ENCODE results near the gene DSCAM.
"Not testable (repeated sequence)": the region's sequence is repeated elsewhere in the genome, so short reads cannot be mapped to it uniquely, and the experiment has no call there.

Gene DSCAM

DNA sequence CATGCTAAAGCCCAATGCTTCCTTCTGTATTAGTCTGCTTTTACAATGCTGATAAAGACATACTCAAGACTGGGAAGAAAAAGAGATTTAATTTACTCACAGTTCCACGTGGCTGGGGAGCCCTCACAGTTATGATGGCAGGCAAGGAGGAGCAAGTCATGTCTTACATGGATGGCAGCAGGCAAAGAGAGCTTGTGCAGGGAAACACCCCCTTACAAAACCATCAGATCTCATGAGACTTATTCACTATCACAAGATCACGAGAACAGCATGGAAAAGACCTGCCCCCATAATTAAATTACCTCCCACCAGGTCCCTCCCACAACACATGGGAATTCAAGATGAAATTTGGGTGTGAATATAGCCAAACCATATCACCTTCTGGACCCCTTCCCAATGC lies 407.4 kb downstream of the DSCAM start:
- H3K4me3 ChIP-seq (ENCODE audit: insufficient read depth, low read depth, low read length, poor library complexity, severe bottlenecking); H3K4me1 ChIP-seq (ENCODE audit: control insufficient read depth, insufficient read depth, low read length, poor library complexity, severe bottlenecking); H3K36me3 ChIP-seq (ENCODE audit: control insufficient read depth, insufficient read depth, low read length); H3K9me3 ChIP-seq (ENCODE audit: control insufficient read depth, low read length); H3K27ac ChIP-seq (ENCODE audit: insufficient read depth, low read length, poor library complexity, severe bottlenecking); DNase-seq; H3K27me3 ChIP-seq (replicated peaks; ENCODE audit: control insufficient read depth, insufficient read depth, low read length, poor library complexity, severe bottlenecking): not testable (repeated sequence)

DNA sequence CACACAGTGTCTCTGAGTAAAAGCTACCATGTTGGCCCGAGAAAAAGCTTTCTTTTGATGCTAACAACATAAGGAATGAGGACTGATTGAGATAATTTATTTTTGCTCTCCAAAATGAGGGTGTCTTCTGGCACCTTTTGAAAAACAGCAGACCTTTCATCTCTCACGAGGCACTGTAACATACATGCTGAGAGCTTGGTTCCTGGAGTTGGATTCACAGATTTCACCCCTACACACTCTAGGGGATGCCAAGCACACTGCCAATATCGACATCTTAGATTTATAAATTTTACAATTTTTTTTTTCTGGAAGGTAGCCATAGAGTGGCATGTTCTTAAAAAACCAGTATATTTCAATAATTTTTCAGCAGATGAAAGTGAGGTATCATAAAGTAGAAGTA lies 408.3 kb downstream of the DSCAM start:
- H3K4me3 ChIP-seq (ENCODE audit: insufficient read depth, low read depth, low read length, poor library complexity, severe bottlenecking), result no peak overlapping the region
- no peaks in the 10 kb centered on the region for H3K9me3 ChIP-seq (ENCODE audit: control insufficient read depth, low read length)
- DNase-seq, result no peak
- H3K27me3 ChIP-seq (replicated peaks; ENCODE audit: control insufficient read depth, insufficient read depth, low read length, poor library complexity, severe bottlenecking), result no peaks in the 10 kb centered on the region
- no peaks in the 10 kb centered on the region for H3K4me1 ChIP-seq (ENCODE audit: control insufficient read depth, insufficient read depth, low read length, poor library complexity, severe bottlenecking)
- no peak overlapping the region for H3K27ac ChIP-seq (ENCODE audit: insufficient read depth, low read length, poor library complexity, severe bottlenecking)
- H3K36me3 ChIP-seq (ENCODE audit: control insufficient read depth, insufficient read depth, low read length), result no peaks in the 10 kb centered on the region

DNA sequence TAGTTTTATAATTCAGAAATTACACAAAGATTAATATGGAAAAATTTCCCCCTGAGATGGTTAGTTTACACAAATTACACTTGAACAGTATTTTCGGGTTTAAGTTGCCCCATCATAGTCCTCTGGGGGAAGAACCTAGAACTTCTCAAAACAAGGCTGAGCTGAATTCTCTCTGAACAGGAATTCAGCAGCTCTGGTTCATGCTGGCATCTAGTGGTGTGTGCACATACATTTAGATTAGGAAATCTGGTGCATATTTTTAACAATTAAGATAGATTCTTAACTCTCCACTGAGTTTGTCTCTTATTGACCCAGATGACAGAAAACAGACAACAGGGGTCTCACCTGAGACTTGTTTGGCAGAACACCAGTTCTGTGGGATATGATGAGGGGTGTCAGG lies 410.7 kb downstream of the DSCAM start:
- Histone ChIP-seq H3K36me3 (ENCODE audit: control insufficient read depth, insufficient read depth, low read length) (no peaks in the 10 kb centered on the region), H3K4me1 (ENCODE audit: control insufficient read depth, insufficient read depth, low read length, poor library complexity, severe bottlenecking) (no peaks in the 10 kb centered on the region), H3K9me3 (ENCODE audit: control insufficient read depth, low read length) (no peaks in the 10 kb centered on the region), H3K4me3 (ENCODE audit: insufficient read depth, low read depth, low read length, poor library complexity, severe bottlenecking) (no peak overlapping the region), H3K27me3 (replicated peaks; ENCODE audit: control insufficient read depth, insufficient read depth, low read length, poor library complexity, severe bottlenecking) (no peaks in the 10 kb centered on the region), H3K27ac (ENCODE audit: insufficient read depth, low read length, poor library complexity, severe bottlenecking) (no peak overlapping the region)
- no peak for DNase-seq

DNA sequence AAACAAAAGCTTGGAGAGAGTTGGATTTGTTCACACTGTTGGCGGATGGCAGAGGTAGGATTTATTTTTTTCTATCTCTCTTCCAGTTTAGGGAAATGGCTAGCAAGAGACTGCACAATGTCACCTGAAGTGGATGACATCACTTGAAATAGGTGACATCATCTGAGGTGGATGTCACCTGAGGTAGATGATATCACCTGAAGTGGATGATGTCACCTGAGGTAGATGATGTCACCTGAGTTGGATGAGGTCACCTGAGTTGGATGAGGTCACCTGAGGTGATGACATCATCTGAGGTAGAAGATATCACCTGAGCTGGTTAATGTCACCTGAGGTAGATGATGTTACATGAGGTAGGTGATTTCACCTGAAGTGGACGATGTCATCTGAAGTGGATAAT lies 413.4 kb downstream of the DSCAM start:
- H3K4me1 ChIP-seq (ENCODE audit: control insufficient read depth, insufficient read depth, low read length, poor library complexity, severe bottlenecking), result no peaks in the 10 kb centered on the region
- DNase-seq, result no peak
- no peaks in the 10 kb centered on the region for H3K9me3 ChIP-seq (ENCODE audit: control insufficient read depth, low read length)
- no peaks in the 10 kb centered on the region for H3K27me3 ChIP-seq (replicated peaks; ENCODE audit: control insufficient read depth, insufficient read depth, low read length, poor library complexity, severe bottlenecking)
- H3K36me3 ChIP-seq (ENCODE audit: control insufficient read depth, insufficient read depth, low read length), result no peaks in the 10 kb centered on the region
- no peak overlapping the region for H3K27ac ChIP-seq (ENCODE audit: insufficient read depth, low read length, poor library complexity, severe bottlenecking)
- H3K4me3 ChIP-seq (ENCODE audit: insufficient read depth, low read depth, low read length, poor library complexity, severe bottlenecking), result no peak overlapping the region

DNA sequence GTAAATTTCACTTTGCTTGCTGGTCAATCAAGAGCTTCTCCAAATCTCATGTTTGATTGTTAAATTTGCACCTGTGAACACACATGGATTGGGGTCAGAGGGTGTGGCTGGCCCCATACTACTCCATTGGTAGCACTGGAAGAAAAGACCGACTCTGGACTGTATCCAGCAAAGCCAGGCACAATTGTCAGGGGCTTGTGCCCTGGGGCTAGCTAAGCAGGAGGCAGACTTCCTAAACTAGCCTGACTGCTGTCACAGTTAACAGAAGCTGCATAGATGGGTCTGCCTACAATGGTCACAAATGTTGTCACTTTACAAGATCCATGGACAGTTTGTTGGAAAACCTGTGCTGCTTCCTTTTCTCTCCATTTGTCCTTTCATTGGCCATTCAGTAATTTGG lies 421.0 kb downstream of the DSCAM start:
- DNase-seq, result no peak
- Histone ChIP-seq H3K36me3 (ENCODE audit: control insufficient read depth, insufficient read depth, low read length) (no peaks in the 10 kb centered on the region), H3K27ac (ENCODE audit: insufficient read depth, low read length, poor library complexity, severe bottlenecking) (no peak overlapping the region), H3K27me3 (replicated peaks; ENCODE audit: control insufficient read depth, insufficient read depth, low read length, poor library complexity, severe bottlenecking) (no peaks in the 10 kb centered on the region), H3K4me1 (ENCODE audit: control insufficient read depth, insufficient read depth, low read length, poor library complexity, severe bottlenecking) (no peaks in the 10 kb centered on the region), H3K4me3 (ENCODE audit: insufficient read depth, low read depth, low read length, poor library complexity, severe bottlenecking) (no peak overlapping the region), H3K9me3 (ENCODE audit: control insufficient read depth, low read length) (no peaks in the 10 kb centered on the region)

DNA sequence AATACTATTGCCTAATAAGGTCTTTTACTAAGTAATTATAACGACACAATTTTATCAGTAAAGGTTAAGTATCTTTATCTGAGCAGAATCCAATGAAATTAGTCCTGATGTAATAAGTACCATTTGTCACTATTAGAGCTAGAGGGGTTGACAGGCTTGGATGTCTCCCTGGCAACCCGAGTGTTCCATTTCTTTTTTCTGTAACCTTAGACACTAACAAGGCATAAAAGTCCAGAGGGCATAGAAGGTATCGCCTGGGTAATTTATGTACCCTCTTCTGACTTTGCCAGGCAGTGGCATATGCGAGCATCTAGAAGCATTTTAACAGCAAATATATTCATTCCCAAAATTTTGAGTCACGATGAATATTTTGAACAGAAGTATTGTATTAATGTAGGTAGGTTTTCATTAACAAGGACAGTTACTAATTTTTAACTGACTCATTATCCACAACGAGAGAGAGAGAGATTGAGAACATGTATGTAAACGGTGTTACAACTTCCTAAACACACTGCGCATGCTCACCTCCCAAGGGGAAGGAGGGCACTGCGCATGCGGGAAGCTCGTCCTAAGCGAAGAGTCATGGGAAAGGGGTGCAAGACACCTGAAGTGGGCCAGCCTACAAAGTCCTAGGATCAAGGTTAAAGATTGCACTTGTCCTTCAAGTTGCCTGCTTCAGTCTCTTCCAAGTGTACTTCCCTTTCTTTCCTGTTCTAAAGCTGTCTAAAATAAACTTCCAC lies 423.9 kb downstream of the DSCAM start:
- Histone ChIP-seq H3K27me3 (replicated peaks; ENCODE audit: control insufficient read depth, insufficient read depth, low read length, poor library complexity, severe bottlenecking) (no peaks in the 10 kb centered on the region), H3K27ac (ENCODE audit: insufficient read depth, low read length, poor library complexity, severe bottlenecking) (no peak overlapping the region), H3K9me3 (ENCODE audit: control insufficient read depth, low read length) (no peaks in the 10 kb centered on the region), H3K4me3 (ENCODE audit: insufficient read depth, low read depth, low read length, poor library complexity, severe bottlenecking) (no peak overlapping the region), H3K36me3 (ENCODE audit: control insufficient read depth, insufficient read depth, low read length) (no peaks in the 10 kb centered on the region), H3K4me1 (ENCODE audit: control insufficient read depth, insufficient read depth, low read length, poor library complexity, severe bottlenecking) (no peaks in the 10 kb centered on the region)
- no peak for DNase-seq

DNA sequence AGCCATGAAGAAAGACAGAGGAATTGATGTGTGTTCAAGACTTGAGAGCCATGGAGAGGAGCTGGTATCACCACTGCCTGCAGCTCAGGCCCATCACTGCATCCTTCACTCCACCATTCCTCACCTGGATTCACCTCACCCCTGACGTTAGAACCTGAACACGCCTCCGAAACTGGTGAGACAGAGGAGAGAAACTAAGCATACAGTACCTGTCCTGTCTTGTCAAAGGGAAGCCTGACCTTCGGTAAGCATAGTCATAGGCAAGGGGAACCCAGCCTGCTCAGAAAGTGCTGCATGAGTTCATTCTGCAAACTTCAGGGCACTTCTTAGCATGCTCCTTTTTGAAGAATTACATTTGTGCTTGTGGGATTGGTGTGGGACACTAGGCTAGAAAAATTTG lies 425.8 kb downstream of the DSCAM start:
- H3K36me3 ChIP-seq (ENCODE audit: control insufficient read depth, insufficient read depth, low read length), result no peaks in the 10 kb centered on the region
- no peaks in the 10 kb centered on the region for H3K4me1 ChIP-seq (ENCODE audit: control insufficient read depth, insufficient read depth, low read length, poor library complexity, severe bottlenecking)
- H3K27ac ChIP-seq (ENCODE audit: insufficient read depth, low read length, poor library complexity, severe bottlenecking), result no peak overlapping the region
- H3K27me3 ChIP-seq (replicated peaks; ENCODE audit: control insufficient read depth, insufficient read depth, low read length, poor library complexity, severe bottlenecking), result no peaks in the 10 kb centered on the region
- H3K9me3 ChIP-seq (ENCODE audit: control insufficient read depth, low read length), result no peaks in the 10 kb centered on the region
- H3K4me3 ChIP-seq (ENCODE audit: insufficient read depth, low read depth, low read length, poor library complexity, severe bottlenecking), result no peak overlapping the region
- no peak for DNase-seq

DNA sequence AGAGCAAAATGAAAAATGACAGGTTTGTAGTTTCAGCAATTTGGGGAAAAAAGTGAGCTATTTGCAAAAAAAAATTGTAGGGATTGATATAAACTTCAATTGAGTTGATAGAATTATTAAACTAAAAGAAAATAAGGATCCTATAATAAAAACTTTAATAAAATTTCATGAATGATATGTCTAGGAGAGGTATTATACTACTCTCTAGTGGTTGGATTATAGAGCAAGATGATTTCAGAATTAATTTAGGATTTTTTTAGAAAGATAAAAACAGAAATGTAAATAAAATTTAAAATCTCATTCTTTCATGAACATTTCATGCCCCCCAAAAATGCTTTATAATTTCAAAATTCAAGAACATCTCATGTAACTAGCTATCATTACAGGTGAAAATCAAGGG lies 430.4 kb downstream of the DSCAM start:
- Histone ChIP-seq H3K36me3 (ENCODE audit: control insufficient read depth, insufficient read depth, low read length) (no peaks in the 10 kb centered on the region), H3K9me3 (ENCODE audit: control insufficient read depth, low read length) (no peaks in the 10 kb centered on the region), H3K4me1 (ENCODE audit: control insufficient read depth, insufficient read depth, low read length, poor library complexity, severe bottlenecking) (no peaks in the 10 kb centered on the region), H3K4me3 (ENCODE audit: insufficient read depth, low read depth, low read length, poor library complexity, severe bottlenecking) (no peak overlapping the region), H3K27ac (ENCODE audit: insufficient read depth, low read length, poor library complexity, severe bottlenecking) (no peak overlapping the region), H3K27me3 (replicated peaks; ENCODE audit: control insufficient read depth, insufficient read depth, low read length, poor library complexity, severe bottlenecking) (no peaks in the 10 kb centered on the region)
- no peak for DNase-seq

DNA sequence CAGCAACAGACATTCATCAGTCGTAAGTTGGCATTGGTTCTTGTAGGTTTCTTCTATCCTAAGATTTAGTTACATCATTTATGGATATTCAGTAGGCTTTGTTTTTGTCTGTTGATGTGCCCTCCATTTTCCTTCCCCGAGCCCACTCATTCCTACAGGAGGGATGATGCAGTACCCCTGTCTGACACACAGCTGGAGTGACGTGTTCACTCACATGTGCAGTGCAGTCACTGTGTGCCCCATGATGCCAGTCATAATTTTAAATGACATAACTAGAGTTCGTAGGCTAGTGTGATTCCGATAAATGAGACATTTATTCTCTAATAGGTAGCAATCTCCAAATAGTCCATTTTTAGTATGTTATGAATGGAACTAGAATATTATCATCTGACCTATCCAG lies 438.4 kb downstream of the DSCAM start:
- no peaks in the 10 kb centered on the region for H3K36me3 ChIP-seq (ENCODE audit: control insufficient read depth, insufficient read depth, low read length)

DNA sequence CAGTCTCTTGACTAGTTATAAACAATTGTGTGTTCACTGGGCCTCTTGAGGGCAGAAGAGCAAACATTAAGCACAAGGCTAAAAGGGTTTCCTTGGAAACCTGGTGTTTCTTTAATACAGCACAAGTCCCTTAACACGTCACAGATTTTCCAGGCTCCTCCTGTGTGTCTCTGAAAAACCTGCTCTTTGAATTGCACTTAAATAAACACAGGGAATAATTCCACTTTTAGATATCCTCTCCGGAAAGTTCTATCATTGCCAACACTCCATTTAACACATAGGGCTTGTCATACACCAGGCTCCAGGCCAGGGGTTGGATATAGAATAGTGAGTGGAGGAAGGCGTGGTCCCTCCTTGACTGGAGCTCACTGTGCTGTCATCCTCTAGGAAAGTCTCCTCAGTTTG lies 442.6 kb downstream of the DSCAM start:
- H3K4me3 ChIP-seq (ENCODE audit: insufficient read depth, low read depth, low read length, poor library complexity, severe bottlenecking), result no peak overlapping the region
- no peaks in the 10 kb centered on the region for H3K36me3 ChIP-seq (ENCODE audit: control insufficient read depth, insufficient read depth, low read length)
- no peak overlapping the region for H3K27ac ChIP-seq (ENCODE audit: insufficient read depth, low read length, poor library complexity, severe bottlenecking)
- H3K27me3 ChIP-seq (replicated peaks; ENCODE audit: control insufficient read depth, insufficient read depth, low read length, poor library complexity, severe bottlenecking), result no peaks in the 10 kb centered on the region
- no peaks in the 10 kb centered on the region for H3K4me1 ChIP-seq (ENCODE audit: control insufficient read depth, insufficient read depth, low read length, poor library complexity, severe bottlenecking)
- no peak for DNase-seq
- H3K9me3 ChIP-seq (ENCODE audit: control insufficient read depth, low read length), result no peaks in the 10 kb centered on the region

More for the DNA sequence above, 438.4 kb downstream of the DSCAM start:
- no peaks in the 10 kb centered on the region for H3K4me1 ChIP-seq (ENCODE audit: control insufficient read depth, insufficient read depth, low read length, poor library complexity, severe bottlenecking)
- H3K27me3 ChIP-seq (replicated peaks; ENCODE audit: control insufficient read depth, insufficient read depth, low read length, poor library complexity, severe bottlenecking), result no peaks in the 10 kb centered on the region
- no peak overlapping the region for H3K4me3 ChIP-seq (ENCODE audit: insufficient read depth, low read depth, low read length, poor library complexity, severe bottlenecking)
- H3K9me3 ChIP-seq (ENCODE audit: control insufficient read depth, low read length), result no peaks in the 10 kb centered on the region
- no peak for DNase-seq
- no peak overlapping the region for H3K27ac ChIP-seq (ENCODE audit: insufficient read depth, low read length, poor library complexity, severe bottlenecking)

Data from effector memory CD4-positive, alpha-beta T cell (primary cell).